ENCODE data around the gene REV1.
A peak's percentile ranks its signal among the peaks of the same experiment; 100 is the strongest.

REV1 gene

DNA sequence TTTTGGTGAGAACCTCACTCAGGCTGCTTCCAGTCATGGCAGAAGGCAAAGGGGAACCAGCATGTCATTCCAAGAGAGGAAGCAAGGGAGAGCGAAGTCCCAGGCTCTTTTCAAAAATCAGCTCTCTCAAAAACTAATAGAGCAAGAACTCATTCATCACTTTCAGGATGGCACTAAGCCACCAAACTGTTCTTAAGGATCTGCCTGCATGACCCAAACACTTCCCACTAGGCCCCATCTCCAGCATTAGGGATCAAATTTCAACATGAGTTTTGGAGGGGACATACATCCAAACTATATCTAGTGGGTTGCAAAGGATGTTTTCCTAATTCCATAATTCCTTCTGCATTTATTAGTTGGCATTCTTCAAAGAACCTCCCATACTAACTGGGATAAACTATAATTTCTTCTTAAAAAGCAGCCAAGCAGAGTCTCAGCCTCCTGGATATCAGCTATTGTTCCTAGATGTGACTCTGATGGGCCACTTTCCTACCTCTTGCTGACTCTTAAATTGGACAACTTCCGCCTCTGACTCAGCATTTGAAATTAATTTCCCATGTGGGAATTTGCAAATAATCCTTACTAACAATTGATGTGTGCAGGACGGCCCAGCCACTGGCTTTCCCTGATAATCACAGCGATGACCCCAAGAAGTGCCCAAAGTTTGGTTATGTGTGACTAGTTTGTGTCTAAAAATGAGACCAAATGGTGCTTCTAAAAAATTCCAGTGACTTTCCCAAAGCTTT is 5.5 kb upstream of the REV1 start:
- Histone ChIP-seq H3K4me3 (replicated peaks; ENCODE audit: insufficient read depth, low read length) (no peak overlapping the region), H3K27ac (replicated peaks) (no peak overlapping the region), H3K27me3 (ENCODE audit: insufficient read depth, poor library complexity, severe bottlenecking) (no peaks in the 10 kb centered on the region)
- no peak for TF ChIP-seq SPI1 (IDR thresholded peaks at IDR 0.05; ENCODE audit: borderline replicate concordance, low read depth)
- TF ChIP-seq, protein P1, sequence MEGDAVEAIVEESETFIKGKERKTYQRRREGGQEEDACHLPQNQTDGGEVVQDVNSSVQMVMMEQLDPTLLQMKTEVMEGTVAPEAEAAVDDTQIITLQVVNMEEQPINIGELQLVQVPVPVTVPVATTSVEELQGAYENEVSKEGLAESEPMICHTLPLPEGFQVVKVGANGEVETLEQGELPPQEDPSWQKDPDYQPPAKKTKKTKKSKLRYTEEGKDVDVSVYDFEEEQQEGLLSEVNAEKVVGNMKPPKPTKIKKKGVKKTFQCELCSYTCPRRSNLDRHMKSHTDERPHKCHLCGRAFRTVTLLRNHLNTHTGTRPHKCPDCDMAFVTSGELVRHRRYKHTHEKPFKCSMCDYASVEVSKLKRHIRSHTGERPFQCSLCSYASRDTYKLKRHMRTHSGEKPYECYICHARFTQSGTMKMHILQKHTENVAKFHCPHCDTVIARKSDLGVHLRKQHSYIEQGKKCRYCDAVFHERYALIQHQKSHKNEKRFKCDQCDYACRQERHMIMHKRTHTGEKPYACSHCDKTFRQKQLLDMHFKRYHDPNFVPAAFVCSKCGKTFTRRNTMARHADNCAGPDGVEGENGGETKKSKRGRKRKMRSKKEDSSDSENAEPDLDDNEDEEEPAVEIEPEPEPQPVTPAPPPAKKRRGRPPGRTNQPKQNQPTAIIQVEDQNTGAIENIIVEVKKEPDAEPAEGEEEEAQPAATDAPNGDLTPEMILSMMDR (IDR thresholded peaks at IDR 0.05; ENCODE audit: insufficient read depth, low read length): no peak
- TF ChIP-seq, protein P2, sequence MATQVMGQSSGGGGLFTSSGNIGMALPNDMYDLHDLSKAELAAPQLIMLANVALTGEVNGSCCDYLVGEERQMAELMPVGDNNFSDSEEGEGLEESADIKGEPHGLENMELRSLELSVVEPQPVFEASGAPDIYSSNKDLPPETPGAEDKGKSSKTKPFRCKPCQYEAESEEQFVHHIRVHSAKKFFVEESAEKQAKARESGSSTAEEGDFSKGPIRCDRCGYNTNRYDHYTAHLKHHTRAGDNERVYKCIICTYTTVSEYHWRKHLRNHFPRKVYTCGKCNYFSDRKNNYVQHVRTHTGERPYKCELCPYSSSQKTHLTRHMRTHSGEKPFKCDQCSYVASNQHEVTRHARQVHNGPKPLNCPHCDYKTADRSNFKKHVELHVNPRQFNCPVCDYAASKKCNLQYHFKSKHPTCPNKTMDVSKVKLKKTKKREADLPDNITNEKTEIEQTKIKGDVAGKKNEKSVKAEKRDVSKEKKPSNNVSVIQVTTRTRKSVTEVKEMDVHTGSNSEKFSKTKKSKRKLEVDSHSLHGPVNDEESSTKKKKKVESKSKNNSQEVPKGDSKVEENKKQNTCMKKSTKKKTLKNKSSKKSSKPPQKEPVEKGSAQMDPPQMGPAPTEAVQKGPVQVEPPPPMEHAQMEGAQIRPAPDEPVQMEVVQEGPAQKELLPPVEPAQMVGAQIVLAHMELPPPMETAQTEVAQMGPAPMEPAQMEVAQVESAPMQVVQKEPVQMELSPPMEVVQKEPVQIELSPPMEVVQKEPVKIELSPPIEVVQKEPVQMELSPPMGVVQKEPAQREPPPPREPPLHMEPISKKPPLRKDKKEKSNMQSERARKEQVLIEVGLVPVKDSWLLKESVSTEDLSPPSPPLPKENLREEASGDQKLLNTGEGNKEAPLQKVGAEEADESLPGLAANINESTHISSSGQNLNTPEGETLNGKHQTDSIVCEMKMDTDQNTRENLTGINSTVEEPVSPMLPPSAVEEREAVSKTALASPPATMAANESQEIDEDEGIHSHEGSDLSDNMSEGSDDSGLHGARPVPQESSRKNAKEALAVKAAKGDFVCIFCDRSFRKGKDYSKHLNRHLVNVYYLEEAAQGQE (IDR thresholded peaks at IDR 0.05; ENCODE audit: insufficient replicate concordance, low read depth): no peak
- no peak for TF ChIP-seq GABPA (IDR thresholded peaks at IDR 0.05; ENCODE audit: low read depth)
- TF ChIP-seq POLR2AphosphoS5 (IDR thresholded peaks at IDR 0.05; ENCODE audit: low read depth): no peak
- no peak for DNase-seq (ENCODE audit: low read depth in 1 of 2, low spot score in 1 of 2)

DNA sequence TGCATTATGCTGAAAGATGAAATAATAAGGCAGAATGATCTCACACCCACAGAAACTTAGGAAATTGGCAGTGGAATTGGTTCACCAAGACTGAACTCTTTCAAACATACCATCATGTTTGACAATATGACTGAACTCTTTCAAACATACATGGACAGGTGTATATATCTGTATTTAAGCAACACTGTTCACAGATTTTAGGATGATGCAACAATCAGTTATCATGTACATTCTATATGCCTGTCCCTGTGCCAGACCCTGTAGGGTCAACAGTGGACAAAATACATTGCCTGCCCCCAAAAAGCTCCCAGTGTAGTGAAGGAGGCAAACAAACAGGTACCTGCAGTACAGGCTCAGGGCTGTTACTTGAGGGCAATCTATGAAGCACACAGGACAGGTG is 2.9 kb upstream of the REV1 start:
- Histone ChIP-seq H3K27ac (replicated peaks) (no peak overlapping the region), H3K27me3 (ENCODE audit: insufficient read depth, poor library complexity, severe bottlenecking) (no peaks in the 10 kb centered on the region), H3K4me3 (replicated peaks; ENCODE audit: insufficient read depth, low read length) (no peak overlapping the region)
- DNase-seq (ENCODE audit: low read depth in 1 of 2, low spot score in 1 of 2): no peak
- TF ChIP-seq POLR2AphosphoS5 (IDR thresholded peaks at IDR 0.05; ENCODE audit: low read depth) (no peak), SPI1 (IDR thresholded peaks at IDR 0.05; ENCODE audit: borderline replicate concordance, low read depth) (no peak), GABPA (IDR thresholded peaks at IDR 0.05; ENCODE audit: low read depth) (no peak)
- TF ChIP-seq, protein P2 (IDR thresholded peaks at IDR 0.05; ENCODE audit: insufficient replicate concordance, low read depth): no peak
- TF ChIP-seq, protein P1 (IDR thresholded peaks at IDR 0.05; ENCODE audit: insufficient read depth, low read length): no peak

DNA sequence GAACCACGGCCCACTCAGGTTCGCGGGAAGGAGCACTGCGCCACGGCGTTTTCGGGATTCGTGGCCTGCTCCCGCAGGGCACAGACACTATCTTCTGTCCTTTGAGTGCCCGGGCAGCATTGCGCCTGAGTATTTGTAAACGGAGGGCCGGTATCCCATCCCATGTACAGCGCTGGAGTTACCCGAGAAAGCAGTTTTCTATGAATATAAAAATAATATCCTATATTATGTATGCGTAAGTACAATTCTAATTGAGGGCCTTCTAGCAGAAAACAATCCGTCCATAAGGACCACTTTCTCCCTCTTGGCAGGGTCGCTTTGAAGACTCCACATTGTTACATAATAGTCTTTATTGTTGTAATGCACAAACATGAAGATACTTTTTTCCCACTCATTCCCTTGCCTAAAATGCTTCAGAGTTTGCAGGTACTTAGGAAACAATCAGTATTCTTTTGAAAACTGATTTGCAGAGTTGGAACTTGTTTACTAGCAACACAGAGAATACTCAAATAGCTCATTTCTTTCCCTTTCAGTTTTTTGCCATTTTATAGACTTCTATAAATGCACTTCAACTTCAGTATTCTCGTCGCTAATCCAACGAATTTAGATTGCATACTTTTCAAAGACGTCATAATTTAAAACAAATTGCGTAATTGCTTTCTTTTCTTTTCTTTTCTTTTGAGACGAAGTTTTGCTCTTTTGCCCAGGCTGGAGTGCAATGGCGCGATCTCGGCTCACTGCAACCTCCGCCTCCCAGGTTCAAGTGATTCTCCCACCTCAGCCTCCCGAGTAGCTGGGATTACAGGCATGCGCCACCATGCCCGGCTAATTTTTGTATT is 1.0 kb upstream of the REV1 start:
- Histone ChIP-seq H3K4me3 (replicated peaks; ENCODE audit: insufficient read depth, low read length) (peak overlapping the region; percentile 83), H3K27ac (replicated peaks) (peak overlapping the region; percentile 70), H3K27me3 (ENCODE audit: insufficient read depth, poor library complexity, severe bottlenecking) (no peaks in the 10 kb centered on the region)
- no peak for DNase-seq (ENCODE audit: low read depth in 1 of 2, low spot score in 1 of 2)
- TF ChIP-seq GABPA (IDR thresholded peaks at IDR 0.05; ENCODE audit: low read depth) (no peak), SPI1 (IDR thresholded peaks at IDR 0.05; ENCODE audit: borderline replicate concordance, low read depth) (no peak), POLR2AphosphoS5 (IDR thresholded peaks at IDR 0.05; ENCODE audit: low read depth) (no peak)
- TF ChIP-seq, protein P2 (IDR thresholded peaks at IDR 0.05; ENCODE audit: insufficient replicate concordance, low read depth): no peak
- TF ChIP-seq, protein P1 (IDR thresholded peaks at IDR 0.05; ENCODE audit: insufficient read depth, low read length): no peak

All from HL-60 (cell line).